Measurements from ENCODE around the gene FARSA. TPM values are rescaled to one million over a fixed set of nuclear protein-coding genes. Genes with fewer than 3 reads are reported as not detected.
A peak's percentile ranks its signal among the peaks of the same experiment; 100 is the strongest.

Gene FARSA
- total and polyA plus RNA-seq, 10 of the 15 experiments (the other 5 are each of a cell fraction or from before 2014, with no cell fraction given), result 20.3 to 212 (median 76.4) TPM

- TF ChIP-seq PBX3 (IDR thresholded peaks at IDR 0.05; ENCODE audit: insufficient replicate concordance, low read depth, low read length), result peak; percentile 91
- TF ChIP-seq BMI1 (IDR thresholded peaks at IDR 0.05; ENCODE audit: borderline replicate concordance), result no peak
- TF ChIP-seq IKZF2 (IDR thresholded peaks at IDR 0.05), result no peak
- peak; percentile 14; the same call in 1 of the 2 replicates for TF ChIP-seq CEBPZ (IDR thresholded peaks at IDR 0.05; ENCODE audit: low read depth, low read length)
- no peak for TF ChIP-seq FOXK2 (IDR thresholded peaks at IDR 0.05)
- TF ChIP-seq GATAD2B (conservative IDR thresholded peaks at IDR 0.05; ENCODE audit: low read depth), result peak; percentile 88
- TF ChIP-seq CEBPB (IDR thresholded peaks at IDR 0.05; ENCODE audit: borderline replicate concordance in 1 of 2, low read depth in 2 of 2, low read length in 2 of 2), result no peak
- TF ChIP-seq PAX5 (IDR thresholded peaks at IDR 0.05; ENCODE audit: borderline replicate concordance, low read depth, low read length), result no peak; the same call in 1 of the 2 replicates
- peak; percentile 90; the same call in 1 of the 2 replicates for TF ChIP-seq TCF3 (IDR thresholded peaks at IDR 0.05; ENCODE audit: borderline replicate concordance, insufficient read depth, low read depth, low read length)
- no peak for TF ChIP-seq SRF (IDR thresholded peaks at IDR 0.05; ENCODE audit: low read depth in 2 of 2, low read length in 2 of 2)
- peak; percentile 18 for TF ChIP-seq SIX5 (IDR thresholded peaks at IDR 0.05; ENCODE audit: low read depth, low read length, severe bottlenecking)
- TF ChIP-seq RCOR1 (conservative IDR thresholded peaks at IDR 0.05; ENCODE audit: low read depth, low read length), result no peak
- TF ChIP-seq USF2 (IDR thresholded peaks at IDR 0.05; ENCODE audit: borderline replicate concordance, low read depth, low read length), result peak; percentile 68
- TF ChIP-seq CREM (IDR thresholded peaks at IDR 0.05; ENCODE audit: low read depth), result peak; percentile 53
- no peak for TF ChIP-seq SREBF1 (IDR thresholded peaks at IDR 0.05; ENCODE audit: low read length)
- no peak; the same call in 1 of the 2 replicates for TF ChIP-seq FOXM1 (IDR thresholded peaks at IDR 0.05; ENCODE audit: low read depth, low read length)
- TF ChIP-seq WRNIP1 (IDR thresholded peaks at IDR 0.05; ENCODE audit: borderline replicate concordance, low read depth, low read length), result no peak
- 0 out of 2 replicates have a peak, but pooled peaks have one; percentile 54 for TF ChIP-seq MEF2A (IDR thresholded peaks at IDR 0.05; ENCODE audit: insufficient read depth, low read depth, low read length)
- no peak for TF ChIP-seq RAD21 (IDR thresholded peaks at IDR 0.05; ENCODE audit: insufficient read depth, low read depth, low read length)
Observed at GRCh38 chr19:12937927-12938778, 4.6 kb upstream of the FARSA start, which contains the start of gene CALR (continued).

Measured in GM12878 (cell line).